Caco-2 (cell line): ENCODE results near the gene KLK2. TPM values are rescaled to one million over a fixed set of nuclear protein-coding genes. Genes with fewer than 3 reads are reported as not detected.

ENCODE experiments used
- BruUV-seq: library from RNA; stranded (reverse); fragments of 400-500 nt; replicated peaks from 2 replicates; lab custom pipeline; 2021; lab: Mats Ljungman, UMichigan
- CTCF ChIA-PET: fragments of 300-600 bp; sonication (Branson Sonifier 250); formaldehyde crosslinking; loops from one replicate; lab custom pipeline; 2022; ENCODE audit warnings: antibody characterized with exemption; lab: Charles Lee
- POLR2A ChIA-PET: fragments of 300-600 bp; sonication (Branson Sonifier 250); formaldehyde crosslinking; loops from one replicate; lab custom pipeline; 2022; ENCODE audit warnings: antibody characterized with exemption; lab: Charles Lee
- DNase-seq, 2 experiments: peaks; one replicate each; pipeline versions ENCODE4 v3.0.0 to v3.0.0-alpha.2; 2020 to 2022
- H3K27me3 ChIP-seq: replicated peaks from 2 replicates; pipeline ENCODE4 v1.6.0; 2011; ENCODE audit warnings: low read length; ENCODE audit not compliant: control insufficient read depth, insufficient read depth
- H3K36me3 ChIP-seq: 2 replicates; pipeline ENCODE4 v1.5.1; 2011; ENCODE audit warnings: low read length; ENCODE audit not compliant: control insufficient read depth, insufficient read depth
- H3K4me1 ChIP-seq: fragments of 250-450 bp; sonication (Bioruptor Pico); 2 replicates; pipeline ENCODE4 v1.5.1; 2020; ENCODE audit warnings: mild to moderate bottlenecking
- H3K4me3 ChIP-seq: 2 replicates; pipeline ENCODE4 v1.5.1; 2011; ENCODE audit warnings: low read depth, mild to moderate bottlenecking, control low read depth, low read length
- H3K9me3 ChIP-seq: fragments of 250-450 bp; sonication (Bioruptor Pico); 2 replicates; pipeline ENCODE4 v1.5.1; 2020; ENCODE audit warnings: mild to moderate bottlenecking, moderate library complexity
- H3K27ac Mint-ChIP-seq: one replicate; pipeline ENCODE4 v1.8.0; 2022; ENCODE audit warnings: mixed read lengths; ENCODE audit not compliant: unreplicated experiment
- H3K27me3 Mint-ChIP-seq: one replicate; pipeline ENCODE4 v1.8.0; 2022; ENCODE audit warnings: mixed read lengths; ENCODE audit not compliant: insufficient read depth, unreplicated experiment
- H3K36me3 Mint-ChIP-seq: one replicate; pipeline ENCODE4 v1.8.0; 2022; ENCODE audit warnings: mild to moderate bottlenecking, mixed read lengths; ENCODE audit not compliant: insufficient read depth, unreplicated experiment
- H3K4me1 Mint-ChIP-seq: one replicate; pipeline ENCODE4 v1.8.0; 2022; ENCODE audit warnings: low read depth, mixed read lengths; ENCODE audit not compliant: unreplicated experiment
- H3K4me3 Mint-ChIP-seq: one replicate; pipeline ENCODE4 v1.8.0; 2022; ENCODE audit warnings: mild to moderate bottlenecking, moderate library complexity, mixed read lengths; ENCODE audit not compliant: unreplicated experiment
- H3K9me3 Mint-ChIP-seq: one replicate; pipeline ENCODE4 v1.8.0; 2022; ENCODE audit warnings: mixed read lengths; ENCODE audit not compliant: unreplicated experiment
- CTCF ChIP-seq, 2 experiments: fragments of 200-600 bp in 1 of 2; IDR thresholded peaks; 1 replicate in 1 of 2; 2 replicates in 1 of 2; pipeline versions ENCODE4 v1.5.1 to v1.8.0; 2011 to 2022; ENCODE audit warnings: antibody characterized with exemption in 1 of 2, control low read depth in 1 of 2, inconsistent platforms in 1 of 2, low read depth in 1 of 2, low read length in 1 of 2, mild to moderate bottlenecking in 1 of 2, moderate library complexity in 1 of 2; ENCODE audit not compliant: insufficient read depth in 1 of 2, severe bottlenecking in 1 of 2, unreplicated experiment in 1 of 2
- intact Hi-C: fragments of 100-400 bp; cut with micrococcal nuclease; formaldehyde crosslinking; loops from one replicate; pipeline ENCODE4 v1.10.0; 2022; ENCODE audit not compliant: unreplicated experiment
- total RNA-seq: library from RNA; stranded (reverse); gene quantifications from 2 replicates; pipeline ENCODE4 v1.2.3, GENCODE V29; 2022

KLK2 gene
- total RNA-seq, 1 experiment from 2014 or later, result not detected

DNA sequence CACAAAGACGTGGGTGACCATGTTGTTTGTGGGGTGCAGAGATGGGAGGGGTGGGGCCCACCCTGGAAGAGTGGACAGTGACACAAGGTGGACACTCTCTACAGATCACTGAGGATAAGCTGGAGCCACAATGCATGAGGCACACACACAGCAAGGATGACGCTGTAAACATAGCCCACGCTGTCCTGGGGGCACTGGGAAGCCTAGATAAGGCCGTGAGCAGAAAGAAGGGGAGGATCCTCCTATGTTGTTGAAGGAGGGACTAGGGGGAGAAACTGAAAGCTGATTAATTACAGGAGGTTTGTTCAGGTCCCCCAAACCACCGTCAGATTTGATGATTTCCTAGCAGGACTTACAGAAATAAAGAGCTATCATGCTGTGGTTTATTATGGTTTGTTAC is 5.6 kb downstream of the KLK2 start:
- no peak overlapping the region for H3K4me3 Mint-ChIP-seq

DNA sequence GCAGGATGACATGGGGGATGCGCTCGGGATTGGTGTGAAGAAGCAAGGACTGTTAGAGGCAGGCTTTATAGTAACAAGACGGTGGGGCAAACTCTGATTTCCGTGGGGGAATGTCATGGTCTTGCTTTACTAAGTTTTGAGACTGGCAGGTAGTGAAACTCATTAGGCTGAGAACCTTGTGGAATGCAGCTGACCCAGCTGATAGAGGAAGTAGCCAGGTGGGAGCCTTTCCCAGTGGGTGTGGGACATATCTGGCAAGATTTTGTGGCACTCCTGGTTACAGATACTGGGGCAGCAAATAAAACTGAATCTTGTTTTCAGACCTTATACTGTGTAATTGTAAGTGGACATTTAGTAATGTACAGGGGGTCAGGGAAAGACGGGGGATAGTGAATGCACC is 7.0 kb downstream of the KLK2 start:
- H3K36me3 Mint-ChIP-seq, result no peaks in the 10 kb centered on the region
- H3K9me3 Mint-ChIP-seq, result no peaks in the 10 kb centered on the region
- Histone ChIP-seq H3K36me3 (no peaks in the 10 kb centered on the region), H3K9me3 (no peaks in the 10 kb centered on the region), H3K4me1 (no peaks in the 10 kb centered on the region), H3K27me3 (no peaks in the 10 kb centered on the region), H3K4me3 (no peak overlapping the region)
- H3K27me3 Mint-ChIP-seq, result peaks cover 15% of the 10 kb centered on the region
- no peak for TF ChIP-seq CTCF (IDR thresholded peaks at IDR 0.05; ENCODE audit: insufficient read depth in 1 of 2, low read depth in 1 of 2, low read length in 1 of 2, severe bottlenecking in 1 of 2, unreplicated experiment in 1 of 2)
- no peak overlapping the region for H3K27ac Mint-ChIP-seq
- intact Hi-C loops, result no loop called here
- CTCF ChIA-PET, result no interaction called here
- H3K4me3 Mint-ChIP-seq, result no peak overlapping the region
- BruUV-seq, result no TSS peak
- DNase-seq, result no peak
- POLR2A ChIA-PET, result no interaction called here
- H3K4me1 Mint-ChIP-seq, result no peaks in the 10 kb centered on the region

More for the DNA sequence above, 5.6 kb downstream of the KLK2 start:
- TF ChIP-seq CTCF (IDR thresholded peaks at IDR 0.05; ENCODE audit: insufficient read depth in 1 of 2, low read depth in 1 of 2, low read length in 1 of 2, severe bottlenecking in 1 of 2, unreplicated experiment in 1 of 2), result no peak
- Histone ChIP-seq H3K27me3 (no peaks in the 10 kb centered on the region), H3K9me3 (no peaks in the 10 kb centered on the region), H3K36me3 (no peaks in the 10 kb centered on the region), H3K4me3 (no peak overlapping the region), H3K4me1 (no peaks in the 10 kb centered on the region)
- peaks cover 13% of the 10 kb centered on the region for H3K27me3 Mint-ChIP-seq
- no peak overlapping the region for H3K27ac Mint-ChIP-seq
- intact Hi-C loops, result no loop called here
- ChIA-PET POLR2A (no interaction called here), CTCF (interaction anchor here (0.7 kb wide), 1 partner anchor 860 kb away, joined by 5 read pairs; no protein-coding TSS in a partner anchor)
- no peaks in the 10 kb centered on the region for H3K9me3 Mint-ChIP-seq
- no peaks in the 10 kb centered on the region for H3K36me3 Mint-ChIP-seq
- H3K4me1 Mint-ChIP-seq, result no peaks in the 10 kb centered on the region
- no TSS peak for BruUV-seq
- no peak for DNase-seq

- Mint-ChIP-seq H3K27ac (no peak overlapping the region), H3K27me3 (peaks cover 21% of the 10 kb centered on the region), H3K36me3 (no peaks in the 10 kb centered on the region), H3K4me3 (no peak overlapping the region), H3K9me3 (no peaks in the 10 kb centered on the region), H3K4me1 (no peaks in the 10 kb centered on the region)
- no peak for DNase-seq
- ChIA-PET POLR2A (no interaction called here), CTCF (interaction anchor here (0.6 kb wide), 1 partner anchor 40 kb away, joined by 5 read pairs; no protein-coding TSS in a partner anchor)
- no peaks in the 10 kb centered on the region for H3K9me3 ChIP-seq
- H3K27me3 ChIP-seq, result no peaks in the 10 kb centered on the region
- intact Hi-C loops, result no loop called here
- BruUV-seq, result no TSS peak
- no peaks in the 10 kb centered on the region for H3K4me1 ChIP-seq
- H3K4me3 ChIP-seq, result no peak overlapping the region
- H3K36me3 ChIP-seq, result no peaks in the 10 kb centered on the region
- peak in 1 of 2 experiments; percentile 5 for TF ChIP-seq CTCF (IDR thresholded peaks at IDR 0.05; ENCODE audit: insufficient read depth in 1 of 2, low read depth in 1 of 2, low read length in 1 of 2, severe bottlenecking in 1 of 2, unreplicated experiment in 1 of 2)
Measured at GRCh38 chr19:50882188-50882587, 8.9 kb downstream of the KLK2 start.
